Tibial nerve (tissue), 4 donors: Measurements from ENCODE around the gene ZFP14.

Source experiments
- CTCF ChIP-seq, 5 experiments: fragments of 200-600 bp in 3 of 5; fragments of 450-650 bp in 2 of 5; sonication (generic) in 3 of 5; IDR thresholded peaks; one replicate each; pipeline ENCODE4 v1.5.1; 2016 to 2019; ENCODE audit warnings: antibody characterized with exemption in 5 of 5, mild to moderate bottlenecking in 3 of 5, moderate library complexity in 2 of 5
- EP300 ChIP-seq, 2 donors: sonication (generic); formaldehyde crosslinking; IDR thresholded peaks; one replicate each; pipeline ENCODE4 v1.6.1; 2017; ENCODE audit warnings: antibody characterized with exemption in 2 of 2, mild to moderate bottlenecking in 1 of 2
- POLR2A ChIP-seq, 2 donors: fragments of 450-650 bp; IDR thresholded peaks; one replicate each; pipeline ENCODE4 v1.6.1; 2017; ENCODE audit warnings: antibody characterized with exemption in 2 of 2, mild to moderate bottlenecking in 2 of 2, moderate library complexity in 2 of 2

DNA sequence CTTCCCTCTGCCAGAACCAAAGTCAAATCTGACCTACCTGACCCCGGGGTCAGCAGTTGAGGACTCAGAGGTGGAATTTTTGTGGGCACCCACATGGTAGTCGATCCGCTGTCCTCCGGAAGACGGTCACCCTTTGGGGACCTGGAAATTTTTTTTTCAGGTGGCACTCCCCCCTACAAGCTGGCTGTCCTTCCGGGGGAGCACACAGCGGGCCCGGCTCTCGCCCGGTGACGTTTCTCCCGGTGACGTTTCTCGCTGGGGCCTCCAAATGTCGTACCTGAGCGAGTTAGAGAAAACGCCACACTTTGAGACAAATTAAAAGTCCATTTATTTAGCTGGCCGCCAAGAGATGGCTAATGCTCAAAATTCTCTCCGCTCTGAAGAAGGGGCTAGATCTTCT lies 48.8 kb downstream of the ZFP14 start:
- TF ChIP-seq CTCF (IDR thresholded peaks at IDR 0.05): no peak
- TF ChIP-seq POLR2A (IDR thresholded peaks at IDR 0.05): no peak
- no peak for TF ChIP-seq EP300 (IDR thresholded peaks at IDR 0.05)
